GM21360 (cell line): ENCODE measurements around the gene GMEB2.
"Not testable (repeated sequence)": the region's sequence is repeated elsewhere in the genome, so short reads cannot be mapped to it uniquely, and the experiment has no call there.

ENCODE experiments used
- ATAC-seq: cut with Tn5 transposase; IDR thresholded peaks from one replicate; pipeline ENCODE4 v1.9.1; 2021; ENCODE audit warnings: mild to moderate bottlenecking, moderate library complexity; ENCODE audit not compliant: unreplicated experiment

GMEB2 gene

GRCh38 chr20:63626424-63627128, at the start of gene GMEB2:
TSS of gene GMEB2 (minus strand) at chr20:63627101. CDS start at chr20:63619397, 7,704 bp downstream.
- ATAC-seq = peak; percentile 38

- ATAC-seq = no peak
Observed at GRCh38 chr20:63675681-63676368, 48.9 kb upstream of the GMEB2 start.

GRCh38 chr20:63673951-63674350, 47.0 kb upstream of the GMEB2 start:
- no peak for ATAC-seq

GRCh38 chr20:63672666-63673065, 45.8 kb upstream of the GMEB2 start:
- ATAC-seq = no peak

GRCh38 chr20:63671695-63672094, 44.8 kb upstream of the GMEB2 start:
- ATAC-seq = not testable (repeated sequence)

- ATAC-seq = no peak
Observed at GRCh38 chr20:63668351-63668750, 41.5 kb upstream of the GMEB2 start.

GRCh38 chr20:63667858-63668257, 41.0 kb upstream of the GMEB2 start:
- ATAC-seq = no peak

GRCh38 chr20:63665708-63666107, 38.8 kb upstream of the GMEB2 start:
- ATAC-seq = no peak

- no peak for ATAC-seq
Observed at GRCh38 chr20:63664861-63665594, 38.1 kb upstream of the GMEB2 start.

- ATAC-seq = no peak
Observed at GRCh38 chr20:63664143-63664851, 37.4 kb upstream of the GMEB2 start.

GRCh38 chr20:63663332-63664066, 36.6 kb upstream of the GMEB2 start:
- no peak for ATAC-seq

GRCh38 chr20:63662813-63663189, 35.9 kb upstream of the GMEB2 start:
- ATAC-seq = no peak

GRCh38 chr20:63661959-63662812, 35.3 kb upstream of the GMEB2 start:
- no peak for ATAC-seq

GRCh38 chr20:63661108-63661507, 34.2 kb upstream of the GMEB2 start:
- no peak for ATAC-seq

GRCh38 chr20:63660622-63661021, 33.7 kb upstream of the GMEB2 start:
- no peak for ATAC-seq

GRCh38 chr20:63660174-63660573, 33.3 kb upstream of the GMEB2 start:
- not testable (repeated sequence) for ATAC-seq

- ATAC-seq = no peak
Observed at GRCh38 chr20:63659370-63659769, 32.5 kb upstream of the GMEB2 start.

GRCh38 chr20:63658749-63659187, 31.9 kb upstream of the GMEB2 start:
- ATAC-seq = peak; percentile 30

- ATAC-seq = peak; percentile 73
Observed at GRCh38 chr20:63657937-63658748, 31.2 kb upstream of the GMEB2 start, which contains the start of gene RTEL1. TSS of gene RTEL1 (plus strand) at chr20:63658312. CDS start at chr20:63659403, 1,091 bp downstream.
